Measurements from ENCODE around the gene COX8C. TPM values are rescaled to one million over a fixed set of nuclear protein-coding genes. Genes with fewer than 3 reads are reported as not detected.

The COX8C gene
- total RNA-seq, 1 experiment from 2014 or later, result not detected

- peaks cover 97% of the 10 kb centered on the region for H3K79me2 ChIP-seq (ENCODE audit: low read length)
- no peaks in the 10 kb centered on the region for H4K20me1 ChIP-seq (ENCODE audit: insufficient read depth, low read depth, low read length)
Measured at GRCh38 chr14:93305725-93306418, 41.1 kb upstream of the COX8C start.

DNA sequence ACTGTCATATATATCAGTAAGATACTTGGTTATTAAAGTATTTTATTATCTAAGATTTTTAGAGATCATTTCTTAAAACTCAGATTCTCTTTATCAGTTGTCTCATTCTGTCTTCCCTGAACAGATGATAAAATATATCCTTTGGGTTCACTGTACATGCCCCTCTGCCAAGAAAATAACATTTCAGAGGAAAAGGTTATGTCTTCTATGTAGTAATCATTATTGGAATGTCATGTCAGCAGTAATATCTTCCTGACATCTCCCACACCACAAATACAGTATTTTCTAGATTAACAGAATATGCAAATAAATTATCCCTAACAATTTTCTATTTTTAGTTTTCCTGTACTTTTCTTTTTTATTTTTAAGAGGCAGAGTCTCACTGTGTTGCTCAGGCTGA lies 40.2 kb upstream of the COX8C start:
- Histone ChIP-seq H3K79me2 (ENCODE audit: low read length) (peaks cover 96% of the 10 kb centered on the region), H3K4me1 (ENCODE audit: low read length) (peaks cover 3% of the 10 kb centered on the region; the same call in 1 of the 2 replicates), H3K9me2 (replicated peaks; ENCODE audit: insufficient read depth, low read length) (no peaks in the 10 kb centered on the region), H3K4me3 (ENCODE audit: low read length) (no peak overlapping the region), H3K27ac (ENCODE audit: low read length) (no peak overlapping the region), H4K20me1 (ENCODE audit: insufficient read depth, low read depth, low read length) (no peaks in the 10 kb centered on the region), H3K4me2 (ENCODE audit: low read depth, low read length, poor library complexity, severe bottlenecking) (no peak overlapping the region), H3K36me3 (ENCODE audit: insufficient read depth, low read length) (no peaks in the 10 kb centered on the region), H3K27me3 (ENCODE audit: low read length) (no peaks in the 10 kb centered on the region), H3K9me3 (ENCODE audit: low read length) (no peaks in the 10 kb centered on the region), H2AFZ (ENCODE audit: low read length) (no peak overlapping the region), H3K9ac (ENCODE audit: low read length) (no peak overlapping the region)
- DNase-seq, result no peak

More at GRCh38 chr14:93305725-93306418, 41.1 kb upstream of the COX8C start:
- peaks cover 3% of the 10 kb centered on the region; the same call in 1 of the 2 replicates for H3K4me1 ChIP-seq (ENCODE audit: low read length)
- H2AFZ ChIP-seq (ENCODE audit: low read length), result no peak overlapping the region
- no peak overlapping the region for H3K4me2 ChIP-seq (ENCODE audit: low read depth, low read length, poor library complexity, severe bottlenecking)
- no peaks in the 10 kb centered on the region for H3K9me2 ChIP-seq (replicated peaks; ENCODE audit: insufficient read depth, low read length)
- H3K9ac ChIP-seq (ENCODE audit: low read length), result no peak overlapping the region
- H3K27me3 ChIP-seq (ENCODE audit: low read length), result no peaks in the 10 kb centered on the region
- H3K4me3 ChIP-seq (ENCODE audit: low read length), result no peak overlapping the region
- DNase-seq, result no peak
- H3K9me3 ChIP-seq (ENCODE audit: low read length), result no peaks in the 10 kb centered on the region
- H3K36me3 ChIP-seq (ENCODE audit: insufficient read depth, low read length), result no peaks in the 10 kb centered on the region
- no peak overlapping the region for H3K27ac ChIP-seq (ENCODE audit: low read length)

- Histone ChIP-seq H4K20me1 (ENCODE audit: insufficient read depth, low read depth, low read length) (no peaks in the 10 kb centered on the region), H3K4me1 (ENCODE audit: low read length) (peaks cover 3% of the 10 kb centered on the region; the same call in 1 of the 2 replicates), H3K79me2 (ENCODE audit: low read length) (peaks cover 96% of the 10 kb centered on the region), H3K4me2 (ENCODE audit: low read depth, low read length, poor library complexity, severe bottlenecking) (no peak overlapping the region), H3K9me3 (ENCODE audit: low read length) (no peaks in the 10 kb centered on the region), H3K9ac (ENCODE audit: low read length) (no peak overlapping the region), H2AFZ (ENCODE audit: low read length) (no peak overlapping the region), H3K9me2 (replicated peaks; ENCODE audit: insufficient read depth, low read length) (no peaks in the 10 kb centered on the region), H3K36me3 (ENCODE audit: insufficient read depth, low read length) (no peaks in the 10 kb centered on the region), H3K27me3 (ENCODE audit: low read length) (no peaks in the 10 kb centered on the region), H3K27ac (ENCODE audit: low read length) (no peak overlapping the region), H3K4me3 (ENCODE audit: low read length) (no peak overlapping the region)
- DNase-seq, result no peak
Measured at GRCh38 chr14:93308686-93309345, 38.2 kb upstream of the COX8C start.

- H3K9me3 ChIP-seq (ENCODE audit: low read length), result no peaks in the 10 kb centered on the region
- no peak overlapping the region for H3K4me2 ChIP-seq (ENCODE audit: low read depth, low read length, poor library complexity, severe bottlenecking)
- H2AFZ ChIP-seq (ENCODE audit: low read length), result no peak overlapping the region
- H3K27ac ChIP-seq (ENCODE audit: low read length), result no peak overlapping the region
- DNase-seq, result no peak
- peaks cover 3% of the 10 kb centered on the region; the same call in 1 of the 2 replicates for H3K4me1 ChIP-seq (ENCODE audit: low read length)
- peaks cover 96% of the 10 kb centered on the region for H3K79me2 ChIP-seq (ENCODE audit: low read length)
- H3K27me3 ChIP-seq (ENCODE audit: low read length), result no peaks in the 10 kb centered on the region
- no peaks in the 10 kb centered on the region for H3K9me2 ChIP-seq (replicated peaks; ENCODE audit: insufficient read depth, low read length)
- no peaks in the 10 kb centered on the region for H4K20me1 ChIP-seq (ENCODE audit: insufficient read depth, low read depth, low read length)
- H3K4me3 ChIP-seq (ENCODE audit: low read length), result no peak overlapping the region
- no peaks in the 10 kb centered on the region for H3K36me3 ChIP-seq (ENCODE audit: insufficient read depth, low read length)
- H3K9ac ChIP-seq (ENCODE audit: low read length), result no peak overlapping the region
Measured at GRCh38 chr14:93309427-93309966, 37.5 kb upstream of the COX8C start.

DNA sequence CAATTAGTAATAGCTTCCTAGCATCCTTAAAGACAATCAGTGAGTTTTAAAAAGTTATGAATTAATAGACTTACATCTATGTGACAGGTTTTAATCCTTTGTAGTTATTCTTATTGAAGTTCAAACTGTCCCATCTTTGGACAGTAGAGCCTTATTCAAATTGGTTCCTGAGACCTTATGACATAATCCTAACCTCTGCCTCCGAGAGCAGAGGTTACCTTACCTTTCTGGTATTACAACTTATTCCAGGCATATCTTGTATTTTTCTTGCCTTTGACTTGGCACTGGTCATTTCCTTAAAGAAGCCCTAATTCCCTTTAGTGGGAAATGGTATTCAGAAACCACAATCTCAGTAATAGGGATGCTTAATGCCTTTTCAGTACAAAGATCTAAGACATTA lies 35.9 kb upstream of the COX8C start:
- Histone ChIP-seq H3K9me3 (ENCODE audit: low read length) (no peaks in the 10 kb centered on the region), H3K79me2 (ENCODE audit: low read length) (peaks cover 96% of the 10 kb centered on the region), H3K4me2 (ENCODE audit: low read depth, low read length, poor library complexity, severe bottlenecking) (no peak overlapping the region), H3K9me2 (replicated peaks; ENCODE audit: insufficient read depth, low read length) (no peaks in the 10 kb centered on the region), H4K20me1 (ENCODE audit: insufficient read depth, low read depth, low read length) (no peaks in the 10 kb centered on the region), H3K4me1 (ENCODE audit: low read length) (peaks cover 3% of the 10 kb centered on the region; the same call in 1 of the 2 replicates), H3K4me3 (ENCODE audit: low read length) (no peak overlapping the region), H3K36me3 (ENCODE audit: insufficient read depth, low read length) (0 out of 2 replicates have a peak, but pooled peaks cover 5% of the 10 kb centered on the region), H3K27me3 (ENCODE audit: low read length) (no peaks in the 10 kb centered on the region), H2AFZ (ENCODE audit: low read length) (no peak overlapping the region), H3K9ac (ENCODE audit: low read length) (no peak overlapping the region), H3K27ac (ENCODE audit: low read length) (no peak overlapping the region)
- DNase-seq, result no peak

GRCh38 chr14:93315575-93315974 lies 31.4 kb upstream of the COX8C start:
- no peak overlapping the region for H2AFZ ChIP-seq (ENCODE audit: low read length)
- no peaks in the 10 kb centered on the region for H3K27me3 ChIP-seq (ENCODE audit: low read length)
- no peak overlapping the region for H3K27ac ChIP-seq (ENCODE audit: low read length)
- H3K9ac ChIP-seq (ENCODE audit: low read length), result no peak overlapping the region
- no peak overlapping the region for H3K4me3 ChIP-seq (ENCODE audit: low read length)
- peaks cover 9% of the 10 kb centered on the region for H3K4me1 ChIP-seq (ENCODE audit: low read length)
- DNase-seq, result no peak
- no peak overlapping the region for H3K4me2 ChIP-seq (ENCODE audit: low read depth, low read length, poor library complexity, severe bottlenecking)
- peaks cover 26% of the 10 kb centered on the region for H3K36me3 ChIP-seq (ENCODE audit: insufficient read depth, low read length)
- peaks cover 4% of the 10 kb centered on the region; the same call in 1 of the 2 replicates for H3K9me3 ChIP-seq (ENCODE audit: low read length)
- H3K79me2 ChIP-seq (ENCODE audit: low read length), result peaks cover 98% of the 10 kb centered on the region
- H4K20me1 ChIP-seq (ENCODE audit: insufficient read depth, low read depth, low read length), result no peaks in the 10 kb centered on the region
- no peaks in the 10 kb centered on the region for H3K9me2 ChIP-seq (replicated peaks; ENCODE audit: insufficient read depth, low read length)

- Histone ChIP-seq H3K9me3 (ENCODE audit: low read length) (peaks cover 4% of the 10 kb centered on the region; the same call in 1 of the 2 replicates), H3K9me2 (replicated peaks; ENCODE audit: insufficient read depth, low read length) (no peaks in the 10 kb centered on the region), H3K79me2 (ENCODE audit: low read length) (peaks cover 100% of the 10 kb centered on the region), H3K4me2 (ENCODE audit: low read depth, low read length, poor library complexity, severe bottlenecking) (no peak overlapping the region), H3K4me1 (ENCODE audit: low read length) (peaks cover 14% of the 10 kb centered on the region), H3K4me3 (ENCODE audit: low read length) (no peak overlapping the region), H3K36me3 (ENCODE audit: insufficient read depth, low read length) (peaks cover 28% of the 10 kb centered on the region), H3K27me3 (ENCODE audit: low read length) (no peaks in the 10 kb centered on the region), H3K9ac (ENCODE audit: low read length) (no peak overlapping the region), H2AFZ (ENCODE audit: low read length) (no peak overlapping the region), H4K20me1 (ENCODE audit: insufficient read depth, low read depth, low read length) (no peaks in the 10 kb centered on the region), H3K27ac (ENCODE audit: low read length) (no peak overlapping the region)
- no peak for DNase-seq
Measured at GRCh38 chr14:93316716-93317115, 30.3 kb upstream of the COX8C start.

- Histone ChIP-seq H3K36me3 (ENCODE audit: insufficient read depth, low read length) (peaks cover 31% of the 10 kb centered on the region), H2AFZ (ENCODE audit: low read length) (no peak overlapping the region), H3K9me3 (ENCODE audit: low read length) (peaks cover 4% of the 10 kb centered on the region; the same call in 1 of the 2 replicates), H4K20me1 (ENCODE audit: insufficient read depth, low read depth, low read length) (no peaks in the 10 kb centered on the region), H3K79me2 (ENCODE audit: low read length) (peaks cover 100% of the 10 kb centered on the region), H3K9me2 (replicated peaks; ENCODE audit: insufficient read depth, low read length) (no peaks in the 10 kb centered on the region), H3K4me1 (ENCODE audit: low read length) (peaks cover 14% of the 10 kb centered on the region), H3K27ac (ENCODE audit: low read length) (no peak overlapping the region), H3K27me3 (ENCODE audit: low read length) (no peaks in the 10 kb centered on the region), H3K4me2 (ENCODE audit: low read depth, low read length, poor library complexity, severe bottlenecking) (no peak overlapping the region), H3K9ac (ENCODE audit: low read length) (no peak overlapping the region), H3K4me3 (ENCODE audit: low read length) (no peak overlapping the region)
- DNase-seq, result no peak
Measured at GRCh38 chr14:93317210-93317874, 29.6 kb upstream of the COX8C start.
